Thymus (tissue), 11 donors: Measurements from ENCODE around the gene DHCR7. TPM values are rescaled to one million over a fixed set of nuclear protein-coding genes. Genes with fewer than 3 reads are reported as not detected.

Experiments
- DNase-seq, 9 donors: peaks; one replicate each; pipeline ENCODE4 v3.0.0-alpha.2; 2013; ENCODE audit warnings: low spot score in 9 of 9, low read depth in 6 of 9, missing footprints in 1 of 9
- H3K27ac ChIP-seq, 2 donors: one replicate each; pipeline ENCODE4 v1.5.1; 2013; ENCODE audit warnings: control low read depth in 1 of 2, low read depth in 1 of 2, low read length in 1 of 2, mild to moderate bottlenecking in 1 of 2, moderate library complexity in 1 of 2
- H3K27me3 ChIP-seq, 2 donors: one replicate each; pipeline ENCODE4 v1.5.1; 2013; ENCODE audit warnings: low read length in 1 of 2; ENCODE audit not compliant: control insufficient read depth in 2 of 2, insufficient read depth in 1 of 2
- H3K36me3 ChIP-seq, 2 donors: one replicate each; pipeline ENCODE4 v1.5.1; 2013; ENCODE audit warnings: low read length in 1 of 2, mild to moderate bottlenecking in 1 of 2, moderate library complexity in 1 of 2; ENCODE audit not compliant: control insufficient read depth in 2 of 2, insufficient read depth in 2 of 2
- H3K4me1 ChIP-seq, 2 donors: one replicate each; pipeline ENCODE4 v1.5.1; 2013; ENCODE audit warnings: low read length in 2 of 2; ENCODE audit not compliant: control insufficient read depth in 2 of 2, insufficient read depth in 2 of 2
- H3K4me3 ChIP-seq, 2 donors: one replicate each; pipeline ENCODE4 v1.5.1; 2013; ENCODE audit warnings: low read length in 2 of 2, control low read depth in 1 of 2, mild to moderate bottlenecking in 1 of 2
- H3K9me3 ChIP-seq, 2 donors: one replicate each; pipeline ENCODE4 v1.5.1; 2013; ENCODE audit warnings: low read length in 1 of 2, mild to moderate bottlenecking in 1 of 2; ENCODE audit not compliant: control insufficient read depth in 2 of 2, insufficient read depth in 1 of 2
- WGBS: extraction: QIAGEN DNeasy Blood & Tissue Kit; methylation state at CpG from one replicate; pipeline ENCODE4 v1.1.7; 2013; 5-methylcytosine and 5-hydroxymethylcytosine counted together
- polyA plus RNA-seq: library from polyadenylated mRNA; stranded (reverse); fragments of 200-250 nt; gene quantifications from one replicate; pipeline ENCODE4 v1.2.3, GENCODE V29; 2013
- total RNA-seq: library from RNA; stranded (reverse); fragments of 120-200 nt; gene quantifications from one replicate; pipeline ENCODE4 v1.2.4, GENCODE V29; 2013
- donor health status: healthy.

Gene DHCR7
- total and polyA plus RNA-seq, 2 donors: 4.1 to 4.5 TPM

DNA sequence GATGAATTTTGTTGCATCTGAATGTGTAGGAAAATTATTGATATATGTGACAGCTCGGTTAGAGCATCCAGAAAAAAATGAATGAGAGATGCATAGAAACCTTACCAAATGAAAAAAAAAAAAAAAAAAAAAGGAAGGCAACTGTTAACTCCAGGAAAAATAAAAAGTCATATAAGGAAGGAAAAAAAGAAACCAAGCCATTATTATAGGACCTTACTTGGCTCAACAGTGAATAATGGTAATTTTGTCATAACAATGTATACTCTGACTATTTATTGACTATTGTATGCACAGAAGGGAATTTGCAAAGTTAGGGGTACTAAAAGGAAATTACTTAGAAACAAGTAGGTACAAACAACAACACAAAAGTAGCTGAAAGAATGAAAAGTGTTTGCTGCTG is 2.0 kb downstream of the DHCR7 start:
- Histone ChIP-seq H3K27ac (no peak overlapping the region), H3K27me3 (no peaks in the 10 kb centered on the region), H3K4me1 (peaks cover 8 to 19% of the 10 kb centered on the region in 2 donors), H3K4me3 (no peak overlapping the region), H3K36me3 (peaks cover 7 to 16% of the 10 kb centered on the region in 2 donors), H3K9me3 (no peaks in the 10 kb centered on the region)
- WGBS: 98% methylated on average over 1 of the region's 1 CpG
- DNase-seq: no peak

DNA sequence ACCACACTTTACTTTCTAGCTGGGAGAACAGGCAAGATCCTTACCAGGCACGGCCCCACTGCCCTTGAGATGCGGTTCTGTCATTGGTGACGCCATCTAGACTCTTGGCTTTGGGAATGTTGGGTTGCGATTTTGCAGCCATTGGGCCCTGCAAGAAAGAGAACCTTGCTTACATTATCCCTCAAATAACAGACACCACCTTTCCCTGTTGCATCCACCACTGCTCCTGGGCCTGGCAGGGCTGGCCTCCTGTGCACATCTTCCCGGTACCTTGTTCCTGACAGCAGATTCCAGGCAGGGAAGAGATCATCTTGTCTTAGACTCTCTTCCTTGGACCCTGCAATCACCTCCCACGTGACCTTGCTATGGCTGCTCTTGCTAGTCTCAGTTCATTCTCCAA is 3.4 kb downstream of the DHCR7 start:
- WGBS: 98% methylated on average over 6 of the region's 6 CpGs
- H3K36me3 ChIP-seq: peaks cover 7 to 16% of the 10 kb centered on the region in 2 donors

DNA sequence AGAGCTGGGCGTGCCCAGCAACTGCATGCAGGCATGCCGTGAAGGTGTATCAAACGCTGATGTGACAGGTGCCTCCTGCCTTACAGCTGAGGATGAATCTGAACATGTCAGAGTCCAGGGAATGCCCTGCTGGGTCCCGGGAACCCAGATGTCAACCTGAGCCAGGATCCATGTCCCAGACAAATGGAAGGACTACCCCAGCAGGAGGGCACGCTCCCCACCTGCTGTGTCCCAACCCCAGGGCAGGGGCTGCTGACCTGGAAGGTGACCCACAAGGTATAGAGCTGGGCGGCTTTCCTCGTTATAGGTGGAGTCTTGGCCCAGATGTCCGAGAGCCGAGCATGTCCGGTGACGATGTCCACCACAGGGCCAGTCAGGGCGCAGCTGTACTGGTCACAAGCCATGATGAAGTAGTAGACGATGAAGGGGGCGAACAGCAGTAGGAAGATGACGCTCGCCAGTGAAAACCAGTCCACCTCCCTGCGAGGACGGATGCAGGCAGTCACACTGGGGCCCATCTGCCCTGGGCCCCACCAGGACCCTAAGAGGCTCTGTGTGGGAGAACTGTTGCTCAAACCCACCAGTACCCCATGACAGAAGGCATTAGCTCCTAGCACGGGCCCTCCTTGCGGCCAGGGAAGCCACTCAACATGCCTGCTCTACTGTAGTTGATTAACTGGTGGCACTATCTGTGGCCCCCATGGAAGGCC is 4.3 kb downstream of the DHCR7 start:
- Histone ChIP-seq H3K27me3 (no peaks in the 10 kb centered on the region), H3K9me3 (no peaks in the 10 kb centered on the region), H3K27ac (no peak overlapping the region), H3K4me3 (no peak overlapping the region), H3K36me3 (peaks cover 7 to 16% of the 10 kb centered on the region in 2 donors), H3K4me1 (peaks cover 0 to 10% of the 10 kb centered on the region in 2 donors)
- no peak for DNase-seq
- 97% methylated on average over 20 of the region's 20 CpGs for WGBS

More for the DNA sequence above, 3.4 kb downstream of the DHCR7 start:
- Histone ChIP-seq H3K27me3 (no peaks in the 10 kb centered on the region), H3K4me3 (no peak overlapping the region), H3K9me3 (no peaks in the 10 kb centered on the region), H3K4me1 (peaks cover 7 to 19% of the 10 kb centered on the region in 2 donors), H3K27ac (no peak overlapping the region)
- no peak for DNase-seq

DNA sequence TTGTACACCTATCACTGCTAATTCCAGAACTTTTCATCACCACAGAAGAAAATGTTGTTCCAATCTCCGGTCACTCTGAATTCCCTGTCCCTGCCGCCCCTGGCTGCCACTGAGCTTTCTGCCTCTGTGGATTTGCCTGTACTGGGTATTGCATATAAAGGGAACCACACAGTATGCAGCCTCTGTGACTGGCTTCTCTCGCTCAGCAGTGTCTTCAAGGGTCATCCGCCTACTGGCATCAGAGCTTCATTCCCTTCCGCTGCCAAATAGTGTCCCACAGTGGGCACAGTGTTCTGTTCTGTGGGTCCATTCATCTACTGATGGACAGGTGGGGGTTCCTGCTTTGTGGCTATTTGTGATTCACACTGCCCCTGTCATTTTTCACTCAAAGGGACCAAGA is 5.3 kb downstream of the DHCR7 start:
- no peak overlapping the region for H3K27ac ChIP-seq
- peaks cover 0 to 6% of the 10 kb centered on the region in 2 donors for H3K4me1 ChIP-seq
- no peaks in the 10 kb centered on the region for H3K27me3 ChIP-seq
- no peak for DNase-seq
- H3K4me3 ChIP-seq: no peak overlapping the region
- H3K36me3 ChIP-seq: peaks cover 14 to 16% of the 10 kb centered on the region in 2 donors
- H3K9me3 ChIP-seq: no peaks in the 10 kb centered on the region
- 98% methylated on average over 5 of the region's 5 CpGs for WGBS

DNA sequence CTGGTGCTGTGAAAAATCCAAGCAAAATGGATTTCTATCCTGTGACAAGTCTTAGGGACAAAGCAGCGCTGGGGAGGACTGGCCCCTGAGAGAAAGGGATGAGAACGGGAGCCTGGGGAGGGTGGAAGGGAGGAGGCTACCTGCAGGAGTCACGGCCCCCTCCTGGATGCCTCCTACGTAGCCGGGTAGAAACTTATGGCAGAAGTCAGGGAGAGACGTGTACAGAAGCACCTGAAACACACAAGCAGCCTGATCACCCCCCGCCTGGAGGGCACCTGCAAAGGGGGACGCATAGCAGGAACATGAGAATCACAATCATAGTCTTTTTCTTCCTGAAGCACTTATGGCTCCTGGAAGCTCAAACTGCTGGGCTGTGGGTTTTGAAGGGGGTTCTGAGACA is 6.1 kb downstream of the DHCR7 start:
- no peak overlapping the region for H3K27ac ChIP-seq
- H3K4me3 ChIP-seq: no peak overlapping the region
- no peaks in the 10 kb centered on the region for H3K9me3 ChIP-seq
- no peaks in the 10 kb centered on the region for H3K4me1 ChIP-seq
- peaks cover 14 to 16% of the 10 kb centered on the region in 2 donors for H3K36me3 ChIP-seq
- H3K27me3 ChIP-seq: no peaks in the 10 kb centered on the region
- WGBS: 97% methylated on average over 8 of the region's 8 CpGs
- no peak for DNase-seq

DNA sequence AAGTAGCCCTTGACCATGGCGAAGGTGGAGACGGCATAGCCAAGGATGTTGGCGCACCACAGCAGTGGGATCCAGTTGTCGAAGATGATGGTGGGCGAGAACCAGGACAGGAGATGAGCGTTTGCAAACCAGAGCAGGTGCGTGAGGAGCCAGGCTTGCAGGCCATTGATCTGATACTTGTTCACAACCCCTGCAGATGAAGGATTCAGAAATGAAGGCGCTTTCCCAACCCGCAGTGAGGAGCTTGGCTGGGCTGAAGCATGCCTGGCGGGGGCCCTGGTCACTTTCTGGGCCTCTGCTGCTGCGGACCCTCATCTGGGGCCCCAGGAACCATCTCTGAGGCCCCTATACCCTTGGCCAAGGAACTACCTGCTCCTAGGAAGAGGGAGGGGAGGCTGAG is 6.9 kb downstream of the DHCR7 start:
- DNase-seq: no peak
- Histone ChIP-seq H3K27ac (no peak overlapping the region), H3K9me3 (no peaks in the 10 kb centered on the region), H3K27me3 (no peaks in the 10 kb centered on the region), H3K36me3 (peaks cover 14 to 16% of the 10 kb centered on the region in 2 donors), H3K4me3 (no peak overlapping the region), H3K4me1 (no peaks in the 10 kb centered on the region)
- 98% methylated on average over 11 of the region's 11 CpGs for WGBS

DNA sequence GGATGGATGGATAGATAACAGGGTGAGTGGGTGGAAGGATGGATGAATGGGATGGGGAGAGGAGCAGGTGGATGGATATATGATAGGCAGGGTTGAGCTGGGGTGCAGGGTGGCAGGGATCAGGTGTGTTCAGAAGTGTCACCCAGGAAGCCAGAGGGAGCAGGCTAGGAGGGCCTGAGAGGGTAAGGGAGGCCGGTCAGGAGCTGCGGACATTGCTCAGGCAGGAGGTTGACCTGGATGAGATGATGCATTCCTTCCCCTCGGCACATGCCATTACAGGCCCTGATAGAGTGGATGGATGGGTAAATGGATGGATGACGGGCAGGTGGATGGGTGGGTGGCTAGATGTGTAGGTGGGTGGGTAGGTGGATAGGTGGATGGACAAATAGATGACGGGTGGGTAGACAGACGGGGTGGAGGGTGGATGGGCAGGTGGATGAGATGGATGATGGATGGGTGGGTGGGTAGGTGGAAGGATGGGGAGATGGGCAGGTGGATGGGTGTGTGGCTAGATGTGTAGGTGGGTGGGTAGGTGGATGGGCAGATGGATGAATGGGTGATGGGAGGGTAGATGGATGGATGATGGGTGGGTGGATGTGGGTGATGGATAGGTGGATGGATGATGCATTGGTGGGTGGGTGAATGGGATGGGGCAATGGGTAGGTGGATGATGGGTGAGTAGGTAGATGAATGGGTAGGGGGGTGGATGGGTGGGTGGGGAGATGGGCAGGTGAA is 8.0 kb downstream of the DHCR7 start:
- Histone ChIP-seq H3K9me3 (no peaks in the 10 kb centered on the region), H3K27me3 (no peaks in the 10 kb centered on the region), H3K27ac (no peak overlapping the region), H3K36me3 (peaks cover 16 to 19% of the 10 kb centered on the region in 2 donors), H3K4me3 (no peak overlapping the region), H3K4me1 (no peaks in the 10 kb centered on the region)
- no peak for DNase-seq
- WGBS: 98% methylated on average over 6 of the region's 6 CpGs

DNA sequence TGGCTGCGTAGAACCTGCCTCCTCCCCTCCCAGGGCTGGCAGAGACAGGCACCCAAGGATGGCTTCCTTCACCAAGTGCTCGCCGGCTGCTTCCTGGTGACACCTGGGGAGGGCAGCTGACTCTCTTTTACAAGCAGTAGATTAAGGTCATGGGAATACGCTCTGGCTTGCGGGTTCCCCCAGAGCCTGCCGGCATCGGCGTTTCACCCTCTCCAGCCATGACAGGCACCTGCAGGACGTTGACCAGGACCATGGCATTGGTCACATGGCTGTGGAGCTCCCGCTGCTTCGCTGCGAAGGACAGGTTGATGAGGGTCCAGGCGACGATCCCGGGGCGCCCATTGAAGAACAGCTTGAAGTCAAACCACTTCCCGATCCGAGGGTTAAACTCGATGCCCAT is 9.5 kb downstream of the DHCR7 start:
- whole genome bisulfite sequencing: 98% methylated on average over 19 of the region's 19 CpGs
- H3K4me1 ChIP-seq: no peaks in the 10 kb centered on the region
- DNase-seq: no peak
- no peak overlapping the region for H3K4me3 ChIP-seq
- no peak overlapping the region for H3K27ac ChIP-seq
- H3K9me3 ChIP-seq: no peaks in the 10 kb centered on the region
- H3K27me3 ChIP-seq: no peaks in the 10 kb centered on the region
- peaks cover 10 to 18% of the 10 kb centered on the region in 2 donors for H3K36me3 ChIP-seq

DNA sequence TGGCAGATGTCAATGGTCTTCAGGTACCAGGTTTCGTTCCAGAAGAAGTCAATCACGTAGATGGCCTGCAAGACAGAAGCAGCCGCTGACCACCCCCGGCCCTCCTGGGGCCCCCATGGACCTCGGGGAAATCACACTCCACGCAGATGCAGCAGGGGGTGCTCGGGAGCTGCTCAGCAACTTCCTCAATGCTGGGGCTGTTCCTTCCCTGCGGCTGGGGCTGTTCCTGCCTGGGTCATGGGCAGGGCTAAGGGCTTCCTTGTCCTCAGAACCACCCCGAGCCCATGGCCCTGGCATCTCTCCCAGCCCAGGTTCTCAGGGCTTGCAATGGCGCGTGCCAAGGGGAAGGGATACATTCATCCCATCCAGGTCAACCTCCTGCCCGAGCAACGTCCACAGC is 10.3 kb downstream of the DHCR7 start:
- no peak overlapping the region for H3K4me3 ChIP-seq
- no peaks in the 10 kb centered on the region for H3K27me3 ChIP-seq
- no peak overlapping the region for H3K27ac ChIP-seq
- no peak for DNase-seq
- H3K9me3 ChIP-seq: no peaks in the 10 kb centered on the region
- H3K4me1 ChIP-seq: no peaks in the 10 kb centered on the region
- H3K36me3 ChIP-seq: peaks cover 3 to 13% of the 10 kb centered on the region in 2 donors
- 86% methylated on average over 13 of the region's 13 CpGs for WGBS
